GM18502 (cell line): ENCODE measurements around the gene COL18A1.
"Not testable (repeated sequence)": the region's sequence is repeated elsewhere in the genome, so short reads cannot be mapped to it uniquely, and the experiment has no call there.

Experiments
- ATAC-seq: cut with Tn5 transposase; IDR thresholded peaks from one replicate; pipeline ENCODE4 v1.9.1; 2021; ENCODE audit warnings: mild to moderate bottlenecking; ENCODE audit not compliant: unreplicated experiment, poor library complexity

Gene COL18A1

GRCh38 chr21:45513003-45513717, 108.2 kb downstream of the COL18A1 start:
- no peak for ATAC-seq

GRCh38 chr21:45513741-45514310, 108.9 kb downstream of the COL18A1 start:
- ATAC-seq = no peak

DNA sequence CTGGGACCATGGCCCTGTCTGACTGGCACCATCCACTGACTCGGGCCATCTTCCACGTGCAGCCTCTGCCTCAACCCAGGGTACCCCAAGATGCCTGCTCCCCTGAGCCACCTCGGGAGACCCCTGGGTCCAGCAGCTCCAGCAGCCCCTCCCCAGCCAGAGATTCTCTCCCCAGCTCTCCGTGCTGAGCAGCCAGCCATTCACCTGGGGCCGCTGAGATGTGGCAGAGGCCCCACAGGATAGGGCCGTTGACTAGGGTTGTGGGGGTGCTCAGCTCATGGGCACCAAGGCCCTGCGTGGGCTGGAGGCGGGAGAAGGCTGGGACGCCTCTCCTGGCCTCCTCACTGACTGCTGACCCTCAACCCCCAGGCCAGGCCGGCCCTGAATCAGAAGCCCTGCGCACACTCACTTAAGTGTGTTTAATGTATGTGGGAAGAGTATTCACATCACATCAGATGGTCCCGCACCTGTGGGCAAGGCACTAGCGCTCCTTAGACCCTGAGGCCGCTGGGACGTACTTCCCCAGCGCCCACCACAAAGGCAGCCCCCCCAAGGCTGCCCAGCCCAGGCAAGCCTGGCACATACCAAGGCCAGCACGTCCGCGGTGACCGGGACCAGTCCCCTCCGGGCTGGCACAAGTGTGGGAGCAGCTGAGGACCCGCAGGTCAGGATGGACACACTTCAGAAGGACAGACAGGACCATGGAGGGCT, 109.5 kb downstream of the COL18A1 start:
- ATAC-seq = no peak

DNA sequence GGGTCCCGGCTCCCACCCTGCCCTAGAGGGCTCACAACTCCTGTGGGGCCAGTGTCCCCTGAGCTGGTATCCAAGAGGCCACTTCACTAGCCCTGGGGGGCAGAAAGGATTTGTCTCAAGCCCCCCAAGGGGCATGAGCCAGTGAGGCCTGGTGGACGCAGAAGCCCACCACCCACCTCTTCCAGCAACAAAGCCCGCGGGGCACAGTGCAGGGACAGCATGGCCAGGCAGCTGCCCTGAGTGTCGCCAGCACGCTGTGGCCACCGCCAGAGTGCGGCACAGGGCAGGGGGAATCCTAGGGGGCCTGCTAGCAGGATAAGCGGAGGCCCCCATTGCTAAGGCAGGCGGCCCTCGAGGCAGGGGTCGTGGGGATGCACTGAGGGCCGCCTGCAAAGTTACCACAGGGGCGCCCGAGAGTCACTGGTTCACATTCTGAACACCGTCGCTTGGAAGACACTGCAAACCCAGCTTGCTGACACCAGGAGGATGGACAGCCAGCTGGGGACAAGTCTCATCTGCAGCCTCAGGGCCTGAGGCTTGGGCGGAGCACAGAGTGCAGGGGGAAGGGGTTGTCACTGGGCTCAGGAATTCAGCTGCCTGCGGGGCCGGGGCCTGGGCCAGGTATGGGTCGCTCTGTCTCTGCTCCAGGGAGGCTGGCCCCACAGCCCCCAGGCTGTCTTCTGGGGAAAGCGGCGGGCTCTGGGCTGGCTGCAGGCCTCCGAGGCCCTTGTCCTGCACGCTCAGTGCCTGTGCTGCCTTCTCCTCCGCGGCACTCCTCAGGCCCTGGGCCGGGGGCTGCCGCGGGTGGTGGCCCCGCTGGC, 110.5 kb downstream of the COL18A1 start:
- ATAC-seq = no peak

GRCh38 chr21:45516071-45516670, 111.2 kb downstream of the COL18A1 start:
- ATAC-seq = no peak

- no peak for ATAC-seq
Measured at GRCh38 chr21:45516671-45517151, 111.7 kb downstream of the COL18A1 start.

- no peak for ATAC-seq
Measured at GRCh38 chr21:45517249-45518065, 112.5 kb downstream of the COL18A1 start.

- ATAC-seq = no peak
Measured at GRCh38 chr21:45518742-45519141, 113.8 kb downstream of the COL18A1 start.

DNA sequence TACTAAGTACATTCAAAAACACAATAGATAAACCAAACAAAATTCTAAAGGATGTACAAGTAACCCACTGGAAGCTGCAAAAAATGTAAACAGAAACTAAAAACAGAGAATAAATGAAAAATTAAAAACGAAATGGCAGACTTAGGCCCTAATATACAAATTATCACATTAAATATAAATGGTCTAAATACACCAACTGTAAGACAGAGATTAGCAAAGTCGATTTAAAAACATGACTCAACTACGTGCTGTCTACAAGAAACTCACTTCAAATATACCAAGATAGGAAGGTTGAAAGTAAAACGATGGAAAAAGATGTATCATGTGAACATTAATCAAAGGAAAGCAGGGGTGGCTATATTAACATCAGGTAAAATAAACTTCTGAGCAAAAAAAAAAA, 114.2 kb downstream of the COL18A1 start:
- no peak for ATAC-seq

- ATAC-seq = no peak
Measured at GRCh38 chr21:45521241-45521640, 116.3 kb downstream of the COL18A1 start.

GRCh38 chr21:45522381-45522780, 117.4 kb downstream of the COL18A1 start:
- no peak for ATAC-seq

- no peak for ATAC-seq
Measured at GRCh38 chr21:45522986-45523385, 118.0 kb downstream of the COL18A1 start.

DNA sequence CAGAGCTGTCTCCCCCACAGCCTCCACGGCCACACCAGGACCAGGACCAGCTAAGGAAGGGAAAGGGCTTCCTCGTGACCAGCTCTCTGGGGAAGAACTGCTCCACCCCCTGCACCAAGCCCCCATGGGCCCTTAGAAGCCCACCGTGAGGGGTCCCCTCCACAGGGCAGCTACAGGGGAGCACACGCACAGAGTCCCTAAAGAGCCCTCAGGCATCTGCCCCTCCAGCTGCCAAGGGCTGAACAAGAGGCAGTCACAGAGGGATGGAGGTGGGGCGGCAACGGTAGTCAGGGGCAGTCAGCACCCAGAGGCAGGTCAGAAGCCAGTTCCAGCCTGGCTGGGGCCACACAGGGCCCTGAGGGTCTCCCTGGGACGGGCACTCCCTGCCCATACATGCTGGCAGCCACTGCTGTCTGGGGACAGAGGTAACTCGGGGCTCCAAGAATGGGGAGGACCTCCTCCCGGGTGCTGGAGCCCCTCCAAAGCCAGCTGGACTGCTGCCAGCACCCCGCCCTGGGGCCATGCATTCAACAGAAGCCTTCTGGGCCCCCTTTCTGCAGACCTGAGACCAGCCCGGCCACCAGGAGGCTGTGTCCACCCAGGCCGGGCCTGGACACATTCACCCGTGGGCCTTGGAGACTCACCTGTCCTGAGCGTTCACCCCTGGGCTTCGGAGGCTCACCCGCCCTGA, 118.6 kb downstream of the COL18A1 start:
- no peak for ATAC-seq

GRCh38 chr21:45524756-45525152, 119.8 kb downstream of the COL18A1 start:
- no peak for ATAC-seq

GRCh38 chr21:45525153-45525909, 120.4 kb downstream of the COL18A1 start:
- no peak for ATAC-seq

GRCh38 chr21:45525910-45526306, 120.9 kb downstream of the COL18A1 start:
- ATAC-seq = no peak

GRCh38 chr21:45527151-45527999, 122.4 kb downstream of the COL18A1 start:
- ATAC-seq = not testable (repeated sequence)
